HG03025 (cell line): Measurements from ENCODE around the gene TESMIN.

Source experiments
- ATAC-seq: cut with Tn5 transposase; IDR thresholded peaks from one replicate; pipeline ENCODE4 v1.9.1; 2021; ENCODE audit warnings: mild to moderate bottlenecking, moderate library complexity; ENCODE audit not compliant: unreplicated experiment, low FRiP score

TESMIN gene

DNA sequence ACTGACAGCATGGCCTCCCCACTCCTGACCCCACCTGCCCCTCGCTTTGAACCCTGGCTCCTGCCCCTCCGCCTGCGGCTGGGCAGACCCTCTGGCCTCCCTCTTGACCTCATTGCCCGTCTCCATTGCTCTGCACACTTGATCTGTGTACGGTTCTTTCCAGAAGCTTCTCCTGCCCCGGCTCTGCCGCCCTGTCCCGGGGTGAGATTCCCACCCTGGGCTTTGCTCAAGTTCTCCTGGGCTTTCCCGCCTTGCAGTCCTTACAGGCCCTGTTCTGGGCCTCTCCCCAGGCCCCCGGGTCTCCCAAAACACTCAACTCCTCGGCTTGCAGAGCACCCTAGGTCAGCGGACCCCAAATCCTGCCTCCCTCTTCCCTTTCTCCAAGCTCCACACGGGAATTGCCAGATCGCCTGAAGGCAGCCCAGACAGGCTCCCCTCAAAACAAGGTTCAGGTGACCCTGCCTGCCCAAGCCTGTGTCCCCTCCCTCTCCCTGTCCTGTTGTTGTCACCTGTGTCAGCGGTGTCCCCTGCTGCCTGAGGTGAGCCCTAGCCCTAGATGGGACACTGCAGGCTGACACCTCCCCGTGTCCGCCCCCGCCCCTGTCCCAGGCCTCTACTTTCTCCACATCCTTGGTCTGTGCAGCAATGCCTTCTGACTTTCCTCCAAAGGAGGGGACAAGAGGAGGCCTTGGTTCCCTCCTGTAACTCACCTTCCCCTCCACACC lies 65.5 kb downstream of the TESMIN start:
- no peak for ATAC-seq

DNA sequence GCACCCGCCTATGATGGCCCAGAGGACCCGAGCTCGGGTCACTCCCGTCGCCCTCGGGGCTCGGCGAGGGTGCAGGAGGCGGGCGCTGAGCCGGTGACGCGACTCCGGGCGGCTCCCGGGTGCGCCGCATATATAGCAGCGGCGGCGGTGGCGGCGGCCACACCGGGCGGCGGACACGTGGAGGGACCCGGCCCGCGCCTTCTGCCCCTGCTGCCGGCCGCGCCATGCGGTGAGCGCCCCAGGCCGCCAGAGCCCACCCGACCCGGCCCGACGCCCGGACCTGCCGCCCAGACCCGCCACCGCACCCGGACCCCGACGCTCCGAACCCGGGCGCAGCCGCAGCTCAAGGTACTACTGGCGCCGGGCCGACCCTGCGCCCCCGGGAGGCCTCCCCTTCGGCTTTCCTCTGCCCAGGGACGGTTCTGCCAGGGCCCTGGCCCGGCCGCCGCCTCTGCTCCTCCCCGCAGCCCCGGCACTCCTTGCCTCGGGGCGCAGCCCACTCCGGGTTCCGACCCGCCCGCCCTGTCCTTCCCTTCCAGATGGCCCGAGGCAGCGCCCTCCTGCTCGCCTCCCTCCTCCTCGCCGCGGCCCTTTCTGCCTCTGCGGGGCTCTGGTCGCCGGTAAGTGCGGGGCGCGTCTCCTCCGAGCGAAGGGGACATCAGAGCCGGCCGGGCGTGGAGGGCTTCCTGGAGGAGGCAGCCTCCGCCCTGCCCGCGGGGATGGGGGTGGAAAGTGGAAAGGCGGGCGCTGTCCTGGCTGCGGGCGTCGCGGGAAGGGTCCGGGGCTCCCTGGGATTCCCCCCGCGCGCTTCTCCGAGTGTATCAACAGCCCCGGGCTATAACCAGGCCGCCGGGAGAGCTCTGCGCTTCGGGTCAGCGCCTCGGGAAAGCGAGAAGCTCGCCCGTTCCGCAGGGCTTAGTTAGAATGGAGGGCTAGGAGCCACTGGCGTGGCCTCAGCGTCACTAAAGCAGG lies 66.6 kb downstream of the TESMIN start, which contains the start of gene GAL:
TSS of gene GAL (plus strand) at position 160 of the 972 bp plus-strand sequence. CDS start at position 540, 380 bp downstream.
- no peak for ATAC-seq

DNA sequence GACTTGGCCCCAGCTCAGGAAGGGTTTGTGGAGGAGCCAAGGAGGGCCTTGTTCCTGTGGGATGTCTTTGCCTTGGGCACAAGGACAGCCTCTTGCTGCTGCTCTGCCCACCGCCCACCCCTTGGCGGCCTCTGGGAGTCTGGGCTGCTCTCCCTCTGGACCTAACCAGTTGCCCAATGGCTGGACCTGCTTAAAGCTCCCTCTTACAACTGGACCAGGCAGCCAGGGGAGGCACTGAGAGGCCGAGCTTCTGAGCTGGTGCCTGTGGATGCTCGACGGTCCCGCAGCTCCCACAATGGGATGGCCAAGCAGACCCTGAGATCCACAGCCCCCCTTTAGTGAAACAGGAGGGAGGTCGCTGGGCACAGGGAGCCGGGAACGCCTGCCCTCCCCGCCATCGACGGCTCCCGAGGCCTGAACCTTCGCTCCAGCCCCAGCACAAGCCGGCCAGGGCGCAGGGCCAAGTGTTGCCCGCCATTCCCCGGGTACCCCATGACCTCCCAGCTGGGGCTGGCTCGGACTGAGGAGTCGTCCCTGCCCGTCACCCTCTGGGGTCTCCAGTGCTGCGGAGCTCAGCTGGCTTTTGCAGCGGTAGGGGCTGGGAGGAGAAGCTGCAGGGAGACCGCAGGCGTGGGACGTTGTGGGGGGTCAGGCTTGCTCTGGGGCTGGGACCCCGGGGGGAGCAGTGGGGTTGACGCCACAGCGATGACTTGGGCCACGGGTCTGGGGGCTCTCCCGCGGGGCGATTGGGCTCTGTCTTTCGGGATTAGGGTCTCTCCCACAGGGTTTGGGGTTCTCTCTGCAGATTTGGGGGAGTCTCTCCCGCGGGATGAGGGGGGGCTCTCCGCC lies 67.6 kb downstream of the TESMIN start:
- no peak for ATAC-seq

DNA sequence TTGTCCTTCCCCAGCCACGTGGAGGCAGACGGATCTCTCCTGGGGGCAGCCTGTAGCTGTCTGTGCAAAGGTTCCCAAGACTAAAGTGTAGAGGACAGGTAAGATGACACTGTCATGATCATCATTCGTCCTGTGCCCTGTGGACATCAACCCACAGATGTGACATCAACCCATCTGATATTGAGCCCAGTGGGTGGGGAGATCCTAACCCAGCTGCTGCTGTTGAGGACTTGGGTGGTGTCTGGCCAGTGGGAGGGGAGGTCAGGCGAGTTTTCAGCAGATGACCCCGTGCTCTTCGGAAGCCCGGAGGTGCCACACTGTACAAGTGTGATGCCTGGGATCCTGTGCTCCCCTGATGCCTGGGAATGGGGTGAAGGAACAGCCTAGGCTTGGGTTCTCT lies 68.2 kb downstream of the TESMIN start:
- ATAC-seq = no peak

DNA sequence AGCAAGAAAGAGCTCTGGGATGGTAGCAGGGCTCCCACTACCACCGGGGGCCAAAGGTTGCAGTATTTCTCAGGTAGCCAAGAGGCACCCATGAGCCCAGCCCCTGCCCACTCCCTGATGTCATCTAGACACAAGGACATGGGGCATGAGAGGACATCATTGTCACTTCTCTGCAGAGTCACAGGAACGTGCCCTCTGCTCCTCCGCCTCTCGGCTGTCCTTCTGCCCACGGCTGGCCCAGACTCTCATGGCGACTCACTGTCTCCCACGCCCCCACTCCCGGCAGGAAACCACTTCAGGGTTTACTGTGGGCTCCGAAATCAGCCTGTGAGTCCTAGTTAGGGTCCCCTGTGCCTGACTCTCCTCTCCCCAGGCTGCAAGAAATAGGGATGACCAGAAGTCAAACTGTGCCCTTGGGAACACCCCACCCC lies 68.8 kb downstream of the TESMIN start:
- ATAC-seq = no peak

DNA sequence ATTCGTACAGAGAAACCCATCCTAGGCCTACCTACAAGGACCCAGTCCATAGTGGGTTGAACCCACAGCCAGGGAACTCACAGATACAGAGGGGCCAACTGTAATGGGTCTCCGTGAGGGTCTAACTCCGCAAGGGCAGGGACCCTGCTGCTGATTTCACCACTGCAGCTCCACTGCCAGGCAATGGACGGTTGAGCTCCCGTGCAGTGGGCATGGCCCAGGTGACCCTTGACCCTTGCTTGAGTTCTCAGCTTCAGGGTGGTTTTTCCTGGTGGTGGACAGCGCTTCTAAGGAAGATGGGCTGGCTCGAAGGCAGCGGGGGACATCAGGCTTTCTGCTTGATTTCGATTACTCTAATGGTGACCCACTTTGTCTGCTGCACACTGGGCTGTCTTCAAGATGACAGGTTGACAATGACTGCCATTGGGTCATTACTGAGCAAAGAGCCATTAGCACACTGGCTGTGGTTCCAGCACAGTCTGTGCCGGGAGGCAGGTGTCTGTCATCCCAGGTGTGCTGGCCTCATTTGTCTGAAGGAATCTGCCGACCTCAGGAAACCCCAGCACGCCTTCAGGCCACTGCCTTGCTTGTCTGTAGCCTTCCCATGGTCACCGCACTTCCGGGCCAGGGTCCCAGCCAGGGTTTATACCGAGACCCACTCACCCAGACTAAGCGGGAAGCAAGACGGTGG lies 70.6 kb downstream of the TESMIN start:
- no peak for ATAC-seq

DNA sequence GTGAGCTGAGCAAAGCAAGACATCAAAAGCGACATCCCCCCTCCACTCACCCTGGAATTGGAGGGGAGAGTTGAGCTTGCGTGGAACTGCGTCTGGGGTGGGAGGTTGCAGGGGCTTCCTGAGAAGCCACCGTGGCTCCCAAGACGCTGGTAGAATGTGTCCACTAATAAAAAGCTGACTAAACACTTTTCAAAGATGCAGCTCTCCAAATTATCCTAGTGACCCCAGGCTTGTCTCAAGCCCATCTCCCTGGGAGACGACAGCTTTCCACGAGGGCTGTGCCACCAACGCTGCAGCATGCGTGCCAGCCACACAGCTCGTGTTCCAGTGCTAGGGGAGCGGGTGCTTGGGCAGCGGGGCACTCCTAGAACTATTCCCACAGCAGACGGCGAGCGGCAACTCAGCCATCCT lies 73.3 kb downstream of the TESMIN start:
- ATAC-seq = no peak

DNA sequence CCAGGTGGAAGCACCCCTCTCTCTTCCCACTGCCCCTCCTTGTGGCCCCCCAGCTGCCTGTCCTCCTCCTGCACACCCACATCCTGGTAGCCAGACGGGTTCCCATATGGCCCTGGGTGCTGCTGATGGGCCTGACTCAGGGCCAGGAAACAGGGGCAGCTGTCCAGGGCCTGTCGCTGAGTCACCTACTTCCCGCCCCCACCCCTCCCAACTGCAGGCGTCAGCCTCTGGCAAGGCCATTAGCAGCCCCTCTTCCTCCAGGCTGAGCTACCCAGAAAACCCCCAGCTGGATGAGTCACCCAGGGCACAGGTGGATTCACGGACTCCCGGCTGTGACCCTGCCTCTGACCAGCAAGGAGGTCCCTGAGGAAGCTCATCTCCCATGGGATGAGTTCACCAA lies 73.9 kb downstream of the TESMIN start:
- no peak for ATAC-seq

DNA sequence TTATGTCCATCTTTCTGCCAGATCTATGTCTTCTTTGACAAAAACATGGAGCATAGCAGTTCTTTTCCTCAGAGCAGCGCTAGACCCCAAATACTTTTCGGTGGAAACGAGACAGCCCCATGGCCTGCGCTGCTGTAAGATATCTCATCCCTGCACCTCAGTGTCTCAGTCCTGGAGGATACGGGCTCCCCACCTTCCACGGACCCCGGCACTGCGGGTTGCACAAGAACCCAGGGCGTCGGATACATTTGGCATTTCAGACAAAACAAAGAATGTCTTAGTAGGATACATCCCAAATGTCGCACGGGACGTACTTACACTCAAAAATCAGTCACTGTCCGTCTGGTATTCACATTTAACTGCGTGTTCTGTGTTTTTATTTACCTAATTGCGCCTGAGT lies 76.9 kb downstream of the TESMIN start:
- ATAC-seq = no peak

DNA sequence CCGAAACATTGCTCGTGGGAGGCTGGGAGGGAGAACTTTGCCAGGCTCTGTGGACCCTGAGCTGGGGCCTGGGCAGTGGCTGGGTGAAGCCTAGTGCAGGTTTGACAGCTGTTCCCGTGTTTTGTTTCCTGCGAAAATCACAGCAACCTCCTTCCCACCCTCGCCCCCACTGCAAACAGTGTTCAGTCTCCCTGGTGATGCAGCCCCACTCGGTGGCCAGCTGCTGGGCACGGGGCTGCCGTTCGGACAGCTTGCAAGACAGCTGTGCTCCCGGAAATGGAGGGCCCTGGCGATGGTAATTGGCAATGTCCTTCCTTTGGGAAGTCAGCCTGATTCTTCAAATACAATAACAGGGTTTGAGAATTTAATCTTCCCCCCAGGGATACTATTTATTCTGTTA lies 77.3 kb downstream of the TESMIN start:
- no peak for ATAC-seq

DNA sequence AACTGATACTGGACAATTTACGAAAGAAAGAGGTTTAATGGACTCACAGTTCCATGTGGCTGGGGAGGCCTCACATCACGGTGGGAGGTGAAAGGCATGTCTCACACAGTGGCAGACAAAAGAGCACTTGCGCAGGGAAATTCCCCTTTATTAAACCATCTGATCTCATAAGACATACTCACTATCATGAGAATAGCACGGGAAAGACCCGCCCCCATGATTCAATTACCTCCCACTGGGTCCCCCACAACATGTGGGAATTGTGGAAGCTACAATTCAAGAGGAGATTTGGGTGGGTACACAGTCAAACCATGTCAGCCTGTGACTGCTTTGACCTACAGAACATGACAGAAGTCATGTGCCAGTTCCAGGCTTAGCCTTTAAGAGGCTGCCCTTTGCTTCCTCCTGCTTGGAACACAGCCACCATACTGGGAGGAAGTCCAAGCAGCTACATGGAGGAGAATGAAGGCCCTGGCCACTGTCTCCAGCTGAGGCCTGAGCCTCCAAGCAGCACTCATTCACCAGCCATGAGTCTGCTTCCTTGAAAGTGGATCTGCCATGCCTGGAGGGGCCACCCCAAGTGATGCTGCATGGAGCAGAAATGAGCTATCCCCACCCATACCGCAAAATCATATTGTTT lies 77.9 kb downstream of the TESMIN start:
- no peak for ATAC-seq

DNA sequence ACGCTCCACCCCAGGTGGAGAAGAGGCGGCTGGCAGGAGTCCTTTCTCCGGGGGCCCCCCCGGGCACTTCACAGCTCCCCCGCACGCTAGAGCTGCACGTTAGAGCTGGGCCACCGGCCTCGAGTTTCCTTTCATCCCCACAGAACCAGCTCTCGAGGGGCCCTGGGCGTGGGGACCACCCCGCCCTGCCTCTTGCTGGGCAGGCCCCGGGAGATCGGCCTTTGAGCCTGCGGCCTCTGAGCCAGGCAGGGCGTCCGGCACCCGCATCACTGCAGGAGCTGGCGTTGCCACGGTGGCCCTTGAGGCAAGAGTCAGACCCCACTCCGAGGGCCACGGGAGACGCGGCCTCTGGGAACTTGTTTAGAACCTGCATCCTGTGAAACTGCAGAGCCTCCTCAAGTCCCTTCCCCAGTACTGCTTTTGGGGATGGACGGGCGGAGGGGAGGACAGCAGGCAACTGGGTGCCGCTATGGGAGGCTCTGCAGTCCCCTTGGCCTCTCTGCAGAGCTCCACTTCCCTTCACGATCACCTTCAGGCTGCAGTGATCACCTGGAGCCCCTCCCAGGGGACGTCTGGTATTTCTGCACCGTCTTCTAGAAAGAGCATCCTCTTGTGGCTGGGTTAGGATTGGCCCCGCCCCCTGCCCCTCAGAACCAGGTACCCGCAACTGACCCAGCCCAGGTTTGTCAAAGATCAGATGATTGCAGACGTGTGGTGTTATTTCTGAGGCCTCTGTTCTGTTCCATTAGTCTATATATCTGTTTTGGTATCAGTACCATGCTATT lies 80.9 kb downstream of the TESMIN start:
- ATAC-seq = no peak

DNA sequence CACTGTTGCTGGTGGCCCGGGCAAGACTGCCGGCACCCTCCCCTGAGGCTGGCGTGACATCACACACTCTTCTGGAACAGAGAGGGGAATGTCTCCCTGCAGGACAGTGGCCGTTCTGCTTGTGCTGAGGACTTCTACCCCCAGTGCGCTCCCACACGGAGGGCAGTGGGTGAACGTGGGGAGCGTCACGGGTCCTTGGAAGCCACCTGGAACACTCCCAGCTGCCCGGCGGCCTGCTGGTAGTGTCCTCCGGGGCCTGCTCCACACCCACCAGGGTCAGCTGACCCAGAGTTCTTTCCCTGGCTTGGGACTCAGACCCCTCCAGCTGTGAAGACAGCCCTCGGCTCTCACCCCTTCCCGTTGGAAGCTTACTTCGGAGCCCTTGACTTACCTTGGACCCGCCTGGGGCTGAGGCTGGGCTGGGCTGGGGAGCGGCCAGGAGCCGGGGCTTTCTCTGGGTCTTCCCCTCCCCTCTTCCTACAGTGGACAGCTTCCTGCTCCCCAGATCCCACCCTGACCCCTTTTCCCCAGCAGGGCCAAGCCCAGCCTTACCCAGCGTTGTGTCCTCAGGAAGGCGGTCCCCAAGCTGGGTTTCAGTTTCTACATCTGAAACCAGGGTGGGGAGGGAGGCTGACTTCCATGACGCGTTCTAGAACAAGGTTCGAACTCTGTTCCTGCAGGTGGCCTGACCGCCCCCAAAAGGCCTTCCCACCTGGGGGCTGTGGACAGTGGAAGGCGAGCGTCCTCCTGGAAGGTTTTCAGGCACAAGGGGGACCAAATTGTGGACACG lies 81.8 kb downstream of the TESMIN start:
- ATAC-seq = no peak

DNA sequence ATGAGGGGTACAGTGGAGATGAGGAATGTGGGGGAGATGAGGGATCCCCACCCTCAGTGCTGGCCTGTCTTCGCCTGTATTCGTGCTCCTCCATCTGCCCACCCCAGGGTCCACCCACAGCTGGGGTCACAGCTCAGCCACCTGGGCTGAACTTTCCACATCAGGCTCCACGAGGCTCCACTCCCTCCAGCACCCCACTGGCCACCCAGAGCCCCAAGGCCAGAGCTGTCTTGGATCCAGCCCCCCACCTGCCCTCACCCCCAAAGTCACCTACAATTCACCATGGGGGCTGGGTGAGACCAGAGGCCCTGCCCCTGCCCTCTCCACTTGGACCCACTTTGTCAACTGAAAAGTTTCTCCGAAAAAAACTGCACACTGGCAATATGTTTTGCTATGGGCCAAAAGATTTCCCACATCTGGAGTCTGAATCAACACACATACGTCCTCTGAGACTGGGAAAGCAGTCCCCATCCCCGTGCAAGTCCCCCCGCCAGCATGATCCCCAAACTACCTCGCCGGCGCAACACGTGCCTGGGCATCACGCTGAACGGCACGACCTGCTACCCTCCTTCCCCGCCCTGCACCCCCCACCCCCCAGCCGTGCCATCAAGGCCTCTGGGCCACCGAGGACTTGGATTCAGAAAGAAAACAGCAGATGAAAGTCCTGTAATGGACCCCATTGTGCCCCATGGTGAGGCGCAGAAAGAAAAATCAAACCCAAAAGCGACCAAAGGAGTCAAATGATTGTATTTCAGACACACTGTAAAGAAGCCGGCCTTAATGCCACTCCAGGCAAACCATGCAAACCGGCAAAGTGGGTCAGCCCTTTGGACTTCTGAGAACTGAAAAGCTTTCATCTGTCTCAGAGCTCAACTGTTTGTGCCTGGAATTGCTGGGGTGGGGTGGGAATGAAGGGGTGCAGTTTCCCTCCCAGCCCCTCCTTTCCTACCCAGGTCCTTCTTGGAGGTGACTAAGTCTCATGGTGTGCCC lies 83.5 kb downstream of the TESMIN start:
- ATAC-seq = no peak

DNA sequence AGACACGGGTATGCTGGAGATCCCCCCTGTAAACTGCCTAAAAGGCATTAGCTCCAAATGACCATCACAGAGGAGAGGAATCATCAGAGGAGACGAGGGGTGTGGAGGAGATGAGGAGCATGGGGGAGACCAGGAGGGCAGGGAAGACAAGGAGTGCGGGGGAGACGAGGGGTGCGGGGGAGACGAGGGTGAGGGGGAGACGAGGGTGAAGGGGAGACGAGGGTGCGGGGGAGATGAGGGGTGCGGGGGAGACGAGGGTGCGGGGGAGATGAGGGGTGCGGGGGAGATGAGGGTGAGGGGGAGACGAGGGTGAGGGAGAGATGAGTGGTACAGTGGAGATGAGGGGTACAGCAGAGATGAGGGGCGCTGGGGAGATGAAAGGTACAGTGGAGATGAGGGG lies 84.5 kb downstream of the TESMIN start:
- ATAC-seq = no peak

DNA sequence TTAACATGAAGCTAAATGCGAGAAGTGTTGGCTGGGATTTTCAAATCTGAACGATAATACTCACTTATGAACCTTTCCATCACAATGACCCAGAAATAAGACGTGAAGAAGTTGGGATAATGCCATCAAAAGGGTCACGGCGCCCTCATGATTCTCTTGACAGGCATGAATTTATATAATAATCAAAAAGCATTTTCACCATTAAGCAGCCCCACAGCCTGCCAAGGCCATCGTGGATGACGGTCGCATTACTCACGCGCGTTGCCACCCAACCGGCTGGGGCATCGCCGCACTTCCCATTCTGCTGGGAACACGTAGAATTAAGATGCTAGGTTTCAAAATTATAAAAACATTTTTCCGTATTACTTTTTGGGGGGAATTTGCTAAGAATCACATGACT lies 85.9 kb downstream of the TESMIN start:
- no peak for ATAC-seq

DNA sequence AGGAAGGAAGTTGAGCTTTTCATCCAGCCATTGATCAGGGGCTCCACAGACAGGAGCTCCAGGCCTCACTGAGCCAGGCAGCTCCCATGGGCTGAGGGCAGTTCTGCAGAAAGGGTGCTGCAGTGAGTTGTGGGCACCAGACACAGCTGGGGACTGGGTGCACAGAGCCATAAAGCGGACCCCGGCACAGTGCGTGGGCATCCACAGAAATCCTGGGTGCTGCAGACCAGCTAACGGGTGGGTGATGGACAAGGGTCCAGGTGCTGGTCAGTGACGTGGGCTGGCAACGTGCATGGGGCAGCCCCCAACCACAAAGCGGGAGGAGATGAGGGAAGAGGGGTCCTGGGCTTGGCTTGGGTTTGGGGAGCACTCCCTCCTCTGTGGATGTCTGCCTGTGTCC lies 86.4 kb downstream of the TESMIN start:
- no peak for ATAC-seq
